GM18868 (cell line): ENCODE measurements around the gene PRKAG1.

Source experiments
- ATAC-seq: cut with Tn5 transposase; IDR thresholded peaks from one replicate; pipeline ENCODE4 v1.9.1; 2021; ENCODE audit warnings: mild to moderate bottlenecking, moderate library complexity; ENCODE audit not compliant: unreplicated experiment

Gene PRKAG1

GRCh38 chr12:49050507-49051372 is 32.2 kb upstream of the PRKAG1 start:
- no peak for ATAC-seq

GRCh38 chr12:49049566-49050224 is 31.1 kb upstream of the PRKAG1 start:
- ATAC-seq = no peak

- ATAC-seq = no peak
Observed at GRCh38 chr12:49048953-49049352, 30.4 kb upstream of the PRKAG1 start.

GRCh38 chr12:49046129-49046895 is 27.7 kb upstream of the PRKAG1 start:
- no peak for ATAC-seq

GRCh38 chr12:49044660-49045059 is 26.1 kb upstream of the PRKAG1 start:
- no peak for ATAC-seq

GRCh38 chr12:49043856-49044258 is 25.3 kb upstream of the PRKAG1 start:
- no peak for ATAC-seq

GRCh38 chr12:49043241-49043640 is 24.7 kb upstream of the PRKAG1 start:
- ATAC-seq = no peak

- ATAC-seq = no peak
Observed at GRCh38 chr12:49041881-49042484, 23.4 kb upstream of the PRKAG1 start.

GRCh38 chr12:49041036-49041880 is 22.7 kb upstream of the PRKAG1 start:
- no peak for ATAC-seq

- ATAC-seq = no peak
Observed at GRCh38 chr12:49040364-49040855, 21.8 kb upstream of the PRKAG1 start.

- ATAC-seq = no peak
Observed at GRCh38 chr12:49039421-49040363, 21.1 kb upstream of the PRKAG1 start.

- no peak for ATAC-seq
Observed at GRCh38 chr12:49038291-49038955, 19.8 kb upstream of the PRKAG1 start.

GRCh38 chr12:49037947-49038237 is 19.3 kb upstream of the PRKAG1 start:
- no peak for ATAC-seq

- ATAC-seq = no peak
Observed at GRCh38 chr12:49037111-49037946, 18.8 kb upstream of the PRKAG1 start.

- no peak for ATAC-seq
Observed at GRCh38 chr12:49036029-49036428, 17.5 kb upstream of the PRKAG1 start.

- ATAC-seq = no peak
Observed at GRCh38 chr12:49034286-49034622, 15.7 kb upstream of the PRKAG1 start.

- no peak for ATAC-seq
Observed at GRCh38 chr12:49033611-49034285, 15.2 kb upstream of the PRKAG1 start.
